ENCODE results near the gene GSTA4. TPM values are rescaled to one million over a fixed set of nuclear protein-coding genes. Genes with fewer than 3 reads are reported as not detected.

Gene GSTA4
- polyA plus RNA-seq, 1 donor (not counting 4 experiments of a cell fraction or from before 2014, with no cell fraction given), result 40.2 TPM

DNA sequence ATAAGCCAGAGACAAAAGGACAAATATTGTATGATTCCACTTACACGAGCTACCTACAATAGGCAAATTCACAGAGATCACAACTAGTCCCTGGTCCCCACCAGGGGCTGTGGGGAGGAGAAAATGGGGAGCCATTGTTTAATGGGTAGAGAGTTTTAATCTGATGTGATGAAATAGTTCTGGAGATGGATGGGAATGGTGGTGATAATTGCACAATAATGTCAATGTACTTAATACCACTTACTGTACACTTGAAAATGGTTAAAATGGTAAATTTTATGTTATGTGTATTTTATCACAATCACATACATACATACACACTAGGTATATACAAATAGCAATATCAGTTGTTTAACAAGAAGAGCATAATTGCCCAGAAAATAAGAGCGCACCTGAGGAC is 61.3 kb downstream of the GSTA4 start:
- FAIRE-seq, result no peak
- TF ChIP-seq, protein P1, sequence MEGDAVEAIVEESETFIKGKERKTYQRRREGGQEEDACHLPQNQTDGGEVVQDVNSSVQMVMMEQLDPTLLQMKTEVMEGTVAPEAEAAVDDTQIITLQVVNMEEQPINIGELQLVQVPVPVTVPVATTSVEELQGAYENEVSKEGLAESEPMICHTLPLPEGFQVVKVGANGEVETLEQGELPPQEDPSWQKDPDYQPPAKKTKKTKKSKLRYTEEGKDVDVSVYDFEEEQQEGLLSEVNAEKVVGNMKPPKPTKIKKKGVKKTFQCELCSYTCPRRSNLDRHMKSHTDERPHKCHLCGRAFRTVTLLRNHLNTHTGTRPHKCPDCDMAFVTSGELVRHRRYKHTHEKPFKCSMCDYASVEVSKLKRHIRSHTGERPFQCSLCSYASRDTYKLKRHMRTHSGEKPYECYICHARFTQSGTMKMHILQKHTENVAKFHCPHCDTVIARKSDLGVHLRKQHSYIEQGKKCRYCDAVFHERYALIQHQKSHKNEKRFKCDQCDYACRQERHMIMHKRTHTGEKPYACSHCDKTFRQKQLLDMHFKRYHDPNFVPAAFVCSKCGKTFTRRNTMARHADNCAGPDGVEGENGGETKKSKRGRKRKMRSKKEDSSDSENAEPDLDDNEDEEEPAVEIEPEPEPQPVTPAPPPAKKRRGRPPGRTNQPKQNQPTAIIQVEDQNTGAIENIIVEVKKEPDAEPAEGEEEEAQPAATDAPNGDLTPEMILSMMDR (optimal IDR thresholded peaks at IDR 0.05 in 1 of 3, IDR thresholded peaks at IDR 0.05 in 1 of 3, conservative IDR thresholded peaks at IDR 0.05 in 1 of 3; ENCODE audit: extremely low read depth in 1 of 3, insufficient read depth in 2 of 3, low read length in 3 of 3), result no peak
- TF ChIP-seq EZH2 (IDR thresholded peaks at IDR 0.05; ENCODE audit: low read length), result no peak
- H3K36me3 ChIP-seq (ENCODE audit: control insufficient read depth in 2 of 2, extremely low read depth in 1 of 2, insufficient read depth in 2 of 2, low read length in 2 of 2), result no peaks in the 10 kb centered on the region
- H3K27ac ChIP-seq (ENCODE audit: control insufficient read depth, insufficient read depth, low read length), result no peak overlapping the region
- H3K9me1 ChIP-seq (ENCODE audit: control insufficient read depth, extremely low read depth, insufficient read depth, low read length), result no peaks in the 10 kb centered on the region
- no peak overlapping the region for H2AFZ ChIP-seq (ENCODE audit: control insufficient read depth, low read length)
- no peak overlapping the region for H3K4me2 ChIP-seq (ENCODE audit: control insufficient read depth, extremely low read depth, insufficient read depth, low read depth, low read length)
- H3K4me1 ChIP-seq (ENCODE audit: control insufficient read depth, extremely low read depth, insufficient read depth, low read length), result peaks cover 9% of the 10 kb centered on the region
- no peak overlapping the region for H3K4me3 ChIP-seq (ENCODE audit: control insufficient read depth in 2 of 3, extremely low read depth in 1 of 3, insufficient read depth in 2 of 3, low read depth in 1 of 3, low read length in 3 of 3)
- H4K20me1 ChIP-seq (ENCODE audit: control insufficient read depth, extremely low read depth, insufficient read depth, low read length), result no peaks in the 10 kb centered on the region
- H3K9ac ChIP-seq (ENCODE audit: control insufficient read depth, extremely low read depth, insufficient read depth, low read length), result no peak overlapping the region
- dilution Hi-C loops (cut with MboI; ENCODE audit: extremely low pct_ligation_motif_present, low sequenced_read_pairs), result no loop called here
- H3K27me3 ChIP-seq (ENCODE audit: control insufficient read depth, extremely low read depth, insufficient read depth, low read length), result no peaks in the 10 kb centered on the region
- no peaks in the 10 kb centered on the region for H3K9me3 ChIP-seq (ENCODE audit: control insufficient read depth, low read depth, low read length)
- no peak for DNase-seq (ENCODE audit: low read depth, low spot score)
- no peaks in the 10 kb centered on the region for H3K79me2 ChIP-seq (ENCODE audit: control insufficient read depth, insufficient read depth, low read length)

DNA sequence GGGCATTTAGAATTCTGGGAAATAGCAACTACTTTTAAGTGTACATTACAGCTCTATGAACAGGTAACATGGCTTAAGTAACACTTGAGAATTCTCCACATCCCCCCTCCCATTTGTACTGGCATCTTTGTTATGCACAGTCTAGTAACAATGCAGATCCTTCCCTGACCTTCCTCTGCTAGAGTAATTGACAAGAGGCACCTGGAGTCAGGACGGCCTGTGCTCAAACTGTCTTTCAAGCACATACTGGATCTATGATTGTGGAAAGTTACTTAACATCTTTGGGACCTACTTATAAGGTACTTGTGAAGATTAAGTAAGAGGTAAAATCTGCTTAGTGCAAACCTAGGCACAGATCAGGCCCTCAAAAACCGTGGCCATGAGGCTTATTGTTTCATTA is 63.7 kb downstream of the GSTA4 start:
- Histone ChIP-seq H3K4me2 (ENCODE audit: control insufficient read depth, extremely low read depth, insufficient read depth, low read depth, low read length) (no peak overlapping the region), H3K9me1 (ENCODE audit: control insufficient read depth, extremely low read depth, insufficient read depth, low read length) (no peaks in the 10 kb centered on the region), H3K9me3 (ENCODE audit: control insufficient read depth, low read depth, low read length) (no peaks in the 10 kb centered on the region), H3K4me1 (ENCODE audit: control insufficient read depth, extremely low read depth, insufficient read depth, low read length) (peaks cover 9% of the 10 kb centered on the region), H4K20me1 (ENCODE audit: control insufficient read depth, extremely low read depth, insufficient read depth, low read length) (no peaks in the 10 kb centered on the region), H3K27me3 (ENCODE audit: control insufficient read depth, extremely low read depth, insufficient read depth, low read length) (no peaks in the 10 kb centered on the region), H3K4me3 (ENCODE audit: control insufficient read depth in 2 of 3, extremely low read depth in 1 of 3, insufficient read depth in 2 of 3, low read depth in 1 of 3, low read length in 3 of 3) (no peak overlapping the region), H3K9ac (ENCODE audit: control insufficient read depth, extremely low read depth, insufficient read depth, low read length) (no peak overlapping the region), H2AFZ (ENCODE audit: control insufficient read depth, low read length) (no peak overlapping the region), H3K27ac (ENCODE audit: control insufficient read depth, insufficient read depth, low read length) (no peak overlapping the region), H3K36me3 (ENCODE audit: control insufficient read depth in 2 of 2, extremely low read depth in 1 of 2, insufficient read depth in 2 of 2, low read length in 2 of 2) (no peaks in the 10 kb centered on the region), H3K79me2 (ENCODE audit: control insufficient read depth, insufficient read depth, low read length) (no peaks in the 10 kb centered on the region)
- no peak for FAIRE-seq
- TF ChIP-seq, protein P1 (optimal IDR thresholded peaks at IDR 0.05 in 1 of 3, IDR thresholded peaks at IDR 0.05 in 1 of 3, conservative IDR thresholded peaks at IDR 0.05 in 1 of 3; ENCODE audit: extremely low read depth in 1 of 3, insufficient read depth in 2 of 3, low read length in 3 of 3), result no peak
- no peak for TF ChIP-seq EZH2 (IDR thresholded peaks at IDR 0.05; ENCODE audit: low read length)
- dilution Hi-C loops (cut with MboI; ENCODE audit: extremely low pct_ligation_motif_present, low sequenced_read_pairs), result no loop called here
- no peak for DNase-seq (ENCODE audit: low read depth, low spot score)

All from keratinocyte (primary cell).